Stimulated activated CD8-positive, alpha-beta memory T cell treated with anti-CD3 and anti-CD28 coated beads, Interleukin-12 subunit alpha, Interleukin-12 subunit beta, amount 100 ng/mL, for 24 hours (primary cell): ENCODE measurements around the gene POU2F1.

Experiments
- DNase-seq: peaks from one replicate; pipeline ENCODE4 v3.0.0-alpha.2; 2020; ENCODE audit errors: extremely low read depth

The POU2F1 gene

DNA sequence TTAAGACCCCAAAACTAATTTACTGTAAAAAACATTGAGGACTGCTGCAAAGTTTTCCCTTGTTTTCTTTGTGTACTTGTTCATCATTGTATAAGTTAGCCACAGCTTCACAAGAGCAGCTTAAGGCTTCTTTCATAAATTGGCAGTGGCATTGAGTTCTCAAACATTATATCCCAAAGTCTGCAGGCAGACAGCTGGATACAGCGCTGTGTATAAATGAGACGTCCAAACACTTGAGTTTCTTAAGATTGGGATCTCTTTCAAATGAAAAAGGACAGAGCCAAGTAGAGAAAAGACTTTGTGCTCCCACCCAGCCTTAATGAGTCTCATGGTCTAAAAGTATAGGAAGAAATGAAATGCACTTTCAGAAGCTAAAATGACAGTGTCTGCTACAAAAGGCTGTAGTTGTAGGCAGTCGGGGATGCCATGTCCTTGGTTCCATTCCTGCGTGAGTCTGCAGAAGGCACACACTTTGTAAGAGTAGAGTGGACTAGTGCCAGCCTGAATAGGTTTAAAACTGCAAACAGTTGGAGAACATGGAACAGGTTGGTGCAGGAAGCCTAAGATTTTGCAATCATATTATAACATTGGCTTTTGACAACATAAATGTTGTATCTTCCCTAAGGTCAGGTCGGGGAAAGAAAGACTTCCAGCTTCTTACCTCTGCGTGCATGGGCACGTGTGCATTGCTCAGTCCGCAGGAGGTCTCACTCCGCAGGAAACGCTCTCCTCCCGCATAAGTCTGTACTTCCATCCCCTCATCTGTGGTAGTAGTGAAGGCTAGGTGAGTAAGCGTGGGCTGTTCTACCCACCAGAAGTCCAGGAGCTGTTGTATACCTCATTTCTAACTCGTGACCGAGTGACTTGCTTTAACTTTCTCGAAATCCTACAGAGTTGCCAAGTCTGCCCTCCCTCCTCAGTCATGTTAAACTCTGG lies 203.3 kb downstream of the POU2F1 start:
- DNase-seq = no peak

DNA sequence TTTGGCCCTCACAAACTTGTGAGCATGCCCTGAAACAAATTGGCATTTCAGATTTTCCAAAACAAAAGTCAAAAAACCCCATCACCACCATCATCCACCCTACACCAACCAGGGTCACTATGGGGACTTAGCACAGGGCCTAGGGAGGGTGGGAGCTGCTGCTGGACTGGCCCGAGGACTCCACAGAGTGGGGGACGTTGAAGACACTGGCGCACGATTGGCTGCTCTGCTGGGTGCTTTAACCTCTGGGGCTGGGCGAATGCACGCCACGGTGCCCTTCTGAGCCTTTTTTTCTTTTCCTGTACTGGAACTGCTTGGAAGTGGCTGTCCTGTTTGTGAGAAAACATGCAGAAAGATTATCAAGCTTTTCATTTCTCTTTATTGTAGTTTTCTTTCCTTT lies 204.8 kb downstream of the POU2F1 start:
- no peak for DNase-seq

GRCh38 chr1:167426716-167427115 lies 206.0 kb downstream of the POU2F1 start:
- no peak for DNase-seq

DNA sequence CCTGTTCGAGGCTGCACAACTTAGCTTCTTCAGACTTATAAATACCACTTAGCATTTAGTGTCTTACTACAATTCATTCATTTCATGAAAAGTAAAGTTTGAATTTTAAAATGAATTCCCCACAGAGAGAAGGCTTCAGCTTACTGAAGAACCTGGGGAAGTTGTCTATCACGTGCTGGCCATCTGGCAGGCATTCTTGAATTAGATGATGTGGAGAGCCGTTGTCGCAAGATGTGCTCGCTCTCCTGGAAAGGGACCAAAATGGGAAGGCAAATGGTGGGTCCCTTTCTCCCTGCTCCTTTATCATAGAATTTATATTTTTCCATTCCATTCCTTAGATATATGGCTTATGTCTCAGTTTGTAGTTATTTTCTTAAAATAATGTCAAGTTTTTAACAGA lies 207.2 kb downstream of the POU2F1 start:
- no peak for DNase-seq

DNA sequence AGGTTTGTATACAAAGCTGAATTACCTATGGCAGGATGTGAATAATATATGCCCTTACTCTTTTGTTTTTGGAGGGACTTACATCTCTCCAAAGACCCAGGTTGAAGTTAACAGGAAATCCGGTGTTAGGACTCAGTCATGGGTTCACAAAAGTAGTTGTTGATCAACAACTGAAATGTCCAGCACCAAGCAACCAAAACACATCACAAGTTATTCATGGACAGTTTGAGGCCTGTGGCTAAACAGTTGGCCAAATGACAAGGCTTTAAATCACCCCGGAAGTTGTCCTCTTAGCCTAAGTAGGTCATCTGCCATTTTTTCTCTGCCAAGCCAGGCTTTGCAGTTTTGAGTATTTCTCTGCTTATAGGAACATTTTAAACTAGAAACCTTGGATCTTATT lies 207.7 kb downstream of the POU2F1 start:
- no peak for DNase-seq

GRCh38 chr1:167429612-167430011 lies 208.9 kb downstream of the POU2F1 start:
- DNase-seq = no peak

DNA sequence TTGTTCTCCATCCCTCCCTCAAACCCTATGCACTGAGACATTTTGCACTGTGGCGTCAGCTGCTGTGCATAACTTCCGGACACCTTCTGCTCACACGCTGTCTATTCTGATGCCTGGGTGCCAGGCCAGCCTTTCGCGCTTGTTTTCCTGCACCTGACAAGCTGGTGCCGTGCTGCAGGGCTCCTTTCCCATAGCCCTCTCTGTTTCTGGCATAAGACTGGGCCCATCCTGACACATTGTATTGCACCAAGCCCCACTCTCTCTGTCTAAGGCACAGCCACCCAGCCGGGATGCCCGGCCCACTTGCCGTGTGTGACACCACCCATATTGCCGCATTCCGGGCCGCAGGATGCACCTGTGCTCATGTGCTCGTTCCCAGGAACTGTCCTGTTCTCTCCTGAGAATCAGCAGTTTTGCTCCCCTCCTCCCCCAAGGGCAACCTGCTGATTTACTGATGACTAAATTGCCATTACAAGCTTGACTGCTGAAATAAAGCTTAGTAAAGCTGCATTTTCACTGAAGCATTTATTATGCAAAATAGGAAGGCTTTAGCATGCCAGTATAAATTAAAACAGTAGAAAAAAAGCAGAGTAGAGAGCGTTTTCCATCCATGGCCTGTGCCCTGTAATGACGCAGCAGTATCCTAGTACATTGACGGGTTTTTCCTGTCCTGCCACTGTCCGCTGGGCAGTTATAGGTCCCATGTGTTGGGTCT lies 209.6 kb downstream of the POU2F1 start:
- no peak for DNase-seq

DNA sequence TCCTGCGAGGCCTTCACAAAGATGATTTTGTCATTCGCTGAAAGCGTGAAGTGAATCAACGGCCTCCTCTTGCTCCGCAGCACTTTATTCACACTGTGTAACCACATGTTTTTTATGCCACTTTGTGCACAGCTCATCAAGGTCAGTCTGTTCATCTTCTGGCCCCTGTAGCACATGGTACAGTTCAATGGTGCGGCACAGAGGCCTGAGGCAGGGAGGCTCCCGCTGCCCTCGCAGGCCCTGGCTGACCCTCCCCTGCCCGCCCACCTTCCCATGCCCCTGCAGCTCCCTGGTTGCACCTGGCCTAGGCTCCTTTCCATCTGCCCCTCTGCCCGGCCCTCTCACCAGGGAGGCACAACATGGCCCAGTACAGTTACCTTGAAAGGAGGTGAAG lies 210.2 kb downstream of the POU2F1 start:
- DNase-seq = no peak

DNA sequence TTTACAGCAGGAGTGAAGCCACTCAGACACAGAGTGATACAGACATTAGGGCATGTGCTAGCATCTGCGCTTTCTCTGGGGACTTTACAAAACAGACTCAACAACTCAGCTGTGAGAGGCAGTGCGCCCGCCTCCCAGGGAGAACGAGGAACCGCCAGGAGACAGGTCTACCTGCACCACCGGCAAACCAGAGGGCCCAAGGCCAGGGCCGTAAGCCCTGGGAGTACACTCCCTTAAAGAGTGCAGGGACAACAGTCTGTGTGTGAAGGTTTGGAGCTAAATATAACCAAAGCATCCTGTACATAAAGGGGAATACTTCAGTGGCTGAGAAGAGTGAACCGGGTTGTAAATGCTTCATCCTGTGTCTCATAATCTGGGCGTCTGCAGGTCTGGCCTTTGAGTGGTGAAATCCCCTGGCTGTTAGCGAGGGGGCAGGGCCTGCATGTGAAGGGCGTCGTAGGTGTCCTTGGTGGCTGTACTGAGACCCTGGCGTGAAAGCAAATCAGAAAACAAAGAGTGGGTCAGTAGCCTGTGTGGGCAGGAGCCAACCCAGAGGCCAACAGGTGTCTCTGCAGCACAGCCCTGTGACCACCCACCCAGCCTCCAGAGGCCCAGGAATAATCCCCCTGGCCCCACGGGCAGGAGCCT lies 210.7 kb downstream of the POU2F1 start:
- no peak for DNase-seq

- no peak for DNase-seq
These were observed 211.4 kb downstream of the POU2F1 start for GRCh38 chr1:167431909-167432650.

- no peak for DNase-seq
These were observed 212.1 kb downstream of the POU2F1 start for GRCh38 chr1:167432780-167433179.

DNA sequence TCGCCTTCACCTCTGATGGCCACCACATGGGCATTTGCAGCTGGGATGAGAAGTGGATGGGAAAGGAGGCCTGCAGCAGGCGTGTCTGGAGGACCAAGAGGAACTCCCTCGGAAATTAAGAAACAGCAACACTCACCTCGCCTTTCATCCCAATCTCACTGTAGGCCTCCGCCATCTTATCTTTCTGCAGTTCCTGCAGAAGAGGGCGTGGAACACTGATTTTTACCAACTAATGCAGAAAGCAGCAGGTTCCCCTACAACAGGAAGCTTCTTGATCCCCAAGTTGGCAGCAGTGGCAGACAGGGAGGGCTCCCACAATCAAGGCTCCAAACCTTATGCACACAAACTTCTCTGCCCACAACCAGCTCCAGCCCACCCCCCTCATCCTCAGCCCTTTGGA lies 213.2 kb downstream of the POU2F1 start:
- no peak for DNase-seq

- no peak for DNase-seq
These were observed 213.6 kb downstream of the POU2F1 start for GRCh38 chr1:167434306-167434705.

- DNase-seq = no peak
These were observed 214.8 kb downstream of the POU2F1 start for GRCh38 chr1:167435484-167435883.

GRCh38 chr1:167438171-167439138 lies 217.8 kb downstream of the POU2F1 start:
- DNase-seq = no peak

DNA sequence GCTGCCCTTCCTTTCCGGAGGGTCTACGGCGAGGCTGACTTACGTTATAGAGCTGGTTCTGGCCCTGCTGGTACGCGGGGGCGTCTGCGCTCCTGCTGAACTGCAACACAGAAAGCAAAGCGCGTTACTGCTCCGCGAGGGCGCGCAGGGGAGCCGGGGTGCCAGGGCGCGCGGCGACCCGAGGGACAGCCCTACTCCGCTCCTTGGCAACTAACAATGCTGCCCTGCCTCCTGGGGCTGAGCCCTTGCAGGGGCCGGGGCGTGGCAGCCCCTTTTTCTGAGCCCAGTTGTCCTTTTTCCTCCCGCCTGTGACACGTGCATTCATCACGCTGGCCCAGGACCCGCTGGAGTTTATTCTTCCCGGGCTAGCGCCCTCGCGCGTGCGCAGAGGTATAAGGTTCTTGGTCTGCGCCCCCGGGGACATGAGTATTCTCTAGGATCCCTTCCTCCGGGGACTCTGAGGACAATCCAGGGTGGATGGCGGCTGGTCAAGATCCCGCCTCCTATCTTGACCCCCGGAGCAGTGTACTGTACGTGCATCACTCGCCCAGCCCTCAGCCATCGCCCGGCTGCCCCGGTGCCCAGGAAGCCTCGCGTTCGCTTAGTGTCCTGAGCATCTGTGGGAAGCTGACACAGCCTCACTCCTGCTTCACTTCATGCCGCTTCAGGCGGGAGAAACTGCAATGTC lies 218.8 kb downstream of the POU2F1 start:
- no peak for DNase-seq

DNA sequence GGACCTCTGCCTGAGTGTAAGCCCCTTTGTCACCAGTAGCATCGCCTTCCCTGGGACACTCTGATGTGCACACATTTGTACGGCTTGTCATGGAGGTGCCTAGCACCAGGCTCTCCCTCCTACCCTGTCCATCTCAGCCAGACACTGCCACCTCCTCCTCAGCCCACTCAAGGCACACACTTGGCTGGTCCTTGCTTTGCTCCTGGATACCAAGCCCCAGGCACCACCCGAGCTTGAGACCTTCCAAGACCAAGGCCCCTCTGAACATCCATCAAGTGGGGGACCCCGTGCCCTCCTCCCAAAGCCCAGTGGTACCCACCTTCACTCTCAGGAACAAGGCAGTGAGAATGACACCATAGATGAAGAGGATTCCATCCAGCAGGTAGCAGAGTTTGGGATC lies 219.7 kb downstream of the POU2F1 start:
- DNase-seq = no peak

- DNase-seq = no peak
These were observed 220.1 kb downstream of the POU2F1 start for GRCh38 chr1:167440776-167441175.

- DNase-seq = no peak
These were observed 220.5 kb downstream of the POU2F1 start for GRCh38 chr1:167441222-167441621.
